VCaP (cell line): ENCODE measurements around the gene C1QTNF1.

ENCODE experiments used
- H3K27ac ChIP-seq: fragments of 450-650 bp; 2 replicates; pipeline ENCODE4 v1.5.1; 2017
- CTCF ChIP-seq: fragments of 450-650 bp; conservative IDR thresholded peaks from 2 replicates; pipeline ENCODE4 v1.5.1; 2017; ENCODE audit warnings: mild to moderate bottlenecking, moderate library complexity

Gene C1QTNF1

GRCh38 chr17:79046916-79047280 is 22.9 kb downstream of the C1QTNF1 start:
- H3K27ac ChIP-seq = no peak overlapping the region
- TF ChIP-seq CTCF = no peak

- TF ChIP-seq CTCF = no peak
- H3K27ac ChIP-seq = no peak overlapping the region
Measured at GRCh38 chr17:79047291-79047920, 23.4 kb downstream of the C1QTNF1 start.

GRCh38 chr17:79047923-79048825 is 24.2 kb downstream of the C1QTNF1 start:
- no peak for TF ChIP-seq CTCF
- H3K27ac ChIP-seq = no peak overlapping the region

- no peak for TF ChIP-seq CTCF
- no peak overlapping the region for H3K27ac ChIP-seq
Measured at GRCh38 chr17:79048826-79049755, 25.1 kb downstream of the C1QTNF1 start.

- no peak overlapping the region for H3K27ac ChIP-seq
Measured at GRCh38 chr17:79049821-79050220, 25.9 kb downstream of the C1QTNF1 start.

GRCh38 chr17:79050551-79050950 is 26.6 kb downstream of the C1QTNF1 start:
- no peak overlapping the region for H3K27ac ChIP-seq
- no peak for TF ChIP-seq CTCF

More at GRCh38 chr17:79049821-79050220, 25.9 kb downstream of the C1QTNF1 start:
- TF ChIP-seq CTCF = no peak

- H3K27ac ChIP-seq = no peak overlapping the region
- no peak for TF ChIP-seq CTCF
Measured at GRCh38 chr17:79051306-79051705, 27.3 kb downstream of the C1QTNF1 start.
